Upper lobe of left lung (tissue), 6 donors: ENCODE data around the gene AMZ1. TPM values are rescaled to one million over a fixed set of nuclear protein-coding genes. Genes with fewer than 3 reads are reported as not detected.

Source experiments
- ATAC-seq, 2 donors: fragments of 200-7000 bp; cut with Tn5 transposase; one replicate each; pipeline ENCODE4 v1.9.1; 2022; ENCODE audit warnings: mild to moderate bottlenecking in 2 of 2, moderate library complexity in 2 of 2; ENCODE audit not compliant: low FRiP score in 2 of 2
- DNase-seq, 2 donors: peaks; one replicate each; pipeline ENCODE4 v3.0.0-alpha.2; 2019 to 2020
- H3K27ac ChIP-seq, 4 donors: fragments of 200-600 bp; sonication (generic); one replicate each; pipeline ENCODE4 v1.5.1; 2016 to 2019
- H3K27me3 ChIP-seq, 4 donors: fragments of 200-600 bp; sonication (generic); one replicate each; pipeline ENCODE4 v1.5.1; 2017 to 2019
- H3K36me3 ChIP-seq, 4 donors: fragments of 200-600 bp; sonication (generic); one replicate each; pipeline ENCODE4 v1.5.1; 2016 to 2019
- H3K4me1 ChIP-seq, 4 donors: fragments of 200-600 bp; sonication (generic); one replicate each; pipeline ENCODE4 v1.5.1; 2018 to 2019
- H3K4me3 ChIP-seq, 4 donors: fragments of 200-600 bp; sonication (generic); one replicate each; pipeline ENCODE4 v1.5.1; 2017 to 2019; ENCODE audit warnings: mild to moderate bottlenecking in 2 of 4, moderate library complexity in 1 of 4
- H3K9me3 ChIP-seq, 4 donors: fragments of 200-600 bp; sonication (generic); one replicate each; pipeline ENCODE4 v1.5.1; 2018 to 2019
- EP300 ChIP-seq, 4 donors: sonication (generic); formaldehyde crosslinking; IDR thresholded peaks; one replicate each; pipeline ENCODE4 v1.5.1; 2017; ENCODE audit warnings: antibody characterized with exemption in 4 of 4, control low read depth in 2 of 4
- POLR2A ChIP-seq, 4 donors: fragments of 450-650 bp; IDR thresholded peaks; one replicate each; pipeline ENCODE4 v1.5.1; 2016 to 2017; ENCODE audit warnings: antibody characterized with exemption in 4 of 4, mild to moderate bottlenecking in 2 of 4
- POLR2AphosphoS5 ChIP-seq, 2 donors: sonication (generic); formaldehyde crosslinking; IDR thresholded peaks; one replicate each; pipeline ENCODE4 v1.5.1; 2017; ENCODE audit warnings: antibody characterized with exemption in 2 of 2
- WGBS, 2 donors: methylation state at CpG; one replicate each; pipeline ENCODE4 v1.1.5; 2017 to 2018; 5-methylcytosine and 5-hydroxymethylcytosine counted together
- total RNA-seq, 6 donors: library from RNA; depleted of rRNA in 4 of 6; stranded (reverse); fragments of >200 nt in 4 of 6; gene quantifications; one replicate each; pipeline versions ENCODE4 v1.1.0 to v1.2.1, GENCODE V29; 2016 to 2021
- TF ChIP-seq, protein P1 (sequence below), 6 experiments: fragments of 450-650 bp in 4 of 6; fragments of 200-600 bp in 2 of 6; sonication (generic) in 2 of 6; IDR thresholded peaks; one replicate each; pipeline ENCODE4 v1.5.1; 2016 to 2019; ENCODE audit warnings: antibody characterized with exemption in 6 of 6
- donor health status: DM: no; HTN: no; CAD: no; lungs with moderate emphysema.
- donor health status: DM: no; HTN: yes; CAD: no; lungs with severe emphysema.

The AMZ1 gene
- total RNA-seq, 6 donors from 2014 or later, result 0.30 to 16.6 (median 5.3) TPM

DNA sequence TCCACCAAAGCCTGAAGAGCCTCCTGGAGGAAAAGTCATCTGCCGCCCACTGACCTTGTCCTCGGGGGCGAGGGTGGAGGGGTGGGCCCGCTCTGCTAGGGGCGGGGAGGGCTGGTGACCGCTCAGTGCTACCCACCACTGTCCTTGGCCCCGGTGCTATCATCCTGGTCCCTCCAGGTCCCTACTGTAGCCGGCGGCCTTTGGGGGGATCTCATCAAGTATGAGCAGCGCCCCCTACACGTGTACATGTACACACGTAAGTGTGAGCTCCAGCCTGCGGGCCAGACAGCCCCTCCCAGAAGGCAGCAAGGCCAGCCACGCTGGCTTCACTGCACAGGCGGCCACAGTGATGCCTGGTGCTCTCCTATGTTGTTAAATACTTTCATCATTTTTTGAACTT, 36.7 kb upstream of the AMZ1 start:
- 73 to 90% methylated on average over 9 to 15 of the region's 15 CpGs for whole genome bisulfite sequencing, 2 donors
- Histone ChIP-seq H3K4me3 (no peak overlapping the region), H3K9me3 (no peaks in the 10 kb centered on the region), H3K27me3 (no peaks in the 10 kb centered on the region), H3K36me3 (peaks cover 0 to 66% (median 38%) of the 10 kb centered on the region in 4 donors), H3K27ac (no peak overlapping the region), H3K4me1 (no peaks in the 10 kb centered on the region)
- TF ChIP-seq, protein P1, sequence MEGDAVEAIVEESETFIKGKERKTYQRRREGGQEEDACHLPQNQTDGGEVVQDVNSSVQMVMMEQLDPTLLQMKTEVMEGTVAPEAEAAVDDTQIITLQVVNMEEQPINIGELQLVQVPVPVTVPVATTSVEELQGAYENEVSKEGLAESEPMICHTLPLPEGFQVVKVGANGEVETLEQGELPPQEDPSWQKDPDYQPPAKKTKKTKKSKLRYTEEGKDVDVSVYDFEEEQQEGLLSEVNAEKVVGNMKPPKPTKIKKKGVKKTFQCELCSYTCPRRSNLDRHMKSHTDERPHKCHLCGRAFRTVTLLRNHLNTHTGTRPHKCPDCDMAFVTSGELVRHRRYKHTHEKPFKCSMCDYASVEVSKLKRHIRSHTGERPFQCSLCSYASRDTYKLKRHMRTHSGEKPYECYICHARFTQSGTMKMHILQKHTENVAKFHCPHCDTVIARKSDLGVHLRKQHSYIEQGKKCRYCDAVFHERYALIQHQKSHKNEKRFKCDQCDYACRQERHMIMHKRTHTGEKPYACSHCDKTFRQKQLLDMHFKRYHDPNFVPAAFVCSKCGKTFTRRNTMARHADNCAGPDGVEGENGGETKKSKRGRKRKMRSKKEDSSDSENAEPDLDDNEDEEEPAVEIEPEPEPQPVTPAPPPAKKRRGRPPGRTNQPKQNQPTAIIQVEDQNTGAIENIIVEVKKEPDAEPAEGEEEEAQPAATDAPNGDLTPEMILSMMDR (IDR thresholded peaks at IDR 0.05), result no peak
- TF ChIP-seq POLR2AphosphoS5 (IDR thresholded peaks at IDR 0.05) (no peak), EP300 (IDR thresholded peaks at IDR 0.05) (no peak), POLR2A (IDR thresholded peaks at IDR 0.05) (no peak)
- DNase-seq, result peak in 1 of 2 donors; percentile 48
- no peak for ATAC-seq

DNA sequence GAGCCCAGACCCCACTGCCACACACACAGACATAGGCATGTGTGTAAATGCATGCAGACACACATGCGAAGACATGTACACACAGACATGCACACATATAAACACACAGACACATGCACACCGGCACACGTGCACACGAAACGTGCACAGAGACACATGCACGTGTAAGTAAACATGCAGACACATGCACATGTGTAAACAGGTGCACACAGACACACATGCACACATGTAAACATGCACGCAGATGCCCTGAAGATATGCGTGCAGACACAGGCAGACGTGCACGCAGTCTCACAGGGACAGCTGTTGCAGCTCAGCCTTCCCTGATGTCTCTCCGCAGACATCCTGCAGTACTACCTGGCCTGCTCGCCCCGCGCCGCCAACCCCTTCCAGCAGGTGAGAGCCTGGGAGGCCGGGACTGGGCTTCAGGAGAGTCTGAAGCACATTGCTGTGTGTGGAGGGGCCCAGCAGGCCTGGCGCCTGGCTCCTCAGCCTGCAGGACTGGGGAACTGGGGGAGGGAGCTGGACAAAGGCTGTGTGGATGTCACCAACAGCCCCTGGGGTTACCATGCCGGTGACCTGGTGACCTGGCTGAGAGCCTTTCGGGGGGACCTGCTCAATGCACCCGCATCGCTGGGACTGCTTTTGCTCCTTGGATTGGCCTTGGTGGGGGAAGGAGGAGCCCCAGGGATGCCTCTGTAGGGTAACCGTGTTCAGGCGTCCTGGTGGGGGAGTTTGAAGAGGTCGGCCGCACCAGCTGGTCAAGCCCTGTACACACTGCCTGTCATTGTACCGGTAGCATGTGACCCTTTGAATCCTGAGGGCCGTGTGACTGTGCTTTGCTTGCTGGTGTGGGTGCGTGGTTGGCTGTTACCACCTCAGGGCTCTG, 35.9 kb upstream of the AMZ1 start:
- ATAC-seq (no peak), DNase-seq (peak in 1 of 2 donors; percentile 81)
- 92 to 96% methylated on average over 9 to 28 of the region's 28 CpGs for WGBS, 2 donors
- no peak overlapping the region for H3K27ac ChIP-seq
- H3K4me1 ChIP-seq, result no peaks in the 10 kb centered on the region
- TF ChIP-seq POLR2A (IDR thresholded peaks at IDR 0.05), result no peak
- TF ChIP-seq POLR2AphosphoS5 (IDR thresholded peaks at IDR 0.05), result no peak
- no peak for TF ChIP-seq EP300 (IDR thresholded peaks at IDR 0.05)
- TF ChIP-seq, protein P1 (IDR thresholded peaks at IDR 0.05), result no peak
- no peak overlapping the region for H3K4me3 ChIP-seq
- no peaks in the 10 kb centered on the region for H3K9me3 ChIP-seq
- H3K27me3 ChIP-seq, result no peaks in the 10 kb centered on the region
- H3K36me3 ChIP-seq, result peaks cover 0 to 71% (median 38%) of the 10 kb centered on the region in 4 donors

DNA sequence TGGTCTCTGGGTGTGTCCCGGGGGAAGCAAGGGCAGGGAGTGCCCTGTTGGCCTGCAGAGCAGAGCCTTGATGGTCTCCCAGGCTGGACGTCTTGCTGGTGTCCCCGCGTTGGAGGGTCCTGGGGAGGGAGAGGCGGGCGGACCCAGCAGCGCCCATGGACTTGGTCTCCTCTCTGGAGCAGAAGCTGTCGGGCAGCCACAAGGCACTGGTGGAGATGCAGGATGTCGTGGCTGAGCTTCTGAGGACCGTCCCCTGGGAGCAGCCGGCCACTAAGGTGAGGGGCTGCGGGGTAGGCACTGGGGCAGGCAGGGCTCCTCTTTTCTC, 35.3 kb upstream of the AMZ1 start:
- no peak for TF ChIP-seq EP300 (IDR thresholded peaks at IDR 0.05)
- WGBS, 2 donors, result 93 to 100% methylated on average over 2 to 12 of the region's 12 CpGs

GRCh38 chr7:2654059-2654458, 33.9 kb upstream of the AMZ1 start:
- H3K4me3 ChIP-seq, result no peak overlapping the region
- no peaks in the 10 kb centered on the region for H3K27me3 ChIP-seq
- DNase-seq (no peak), ATAC-seq (no peak)
- peaks cover 0 to 74% (median 38%) of the 10 kb centered on the region in 4 donors for H3K36me3 ChIP-seq
- no peaks in the 10 kb centered on the region for H3K4me1 ChIP-seq
- H3K27ac ChIP-seq, result no peak overlapping the region
- TF ChIP-seq POLR2AphosphoS5 (IDR thresholded peaks at IDR 0.05), result no peak
- TF ChIP-seq EP300 (IDR thresholded peaks at IDR 0.05), result no peak
- TF ChIP-seq POLR2A (IDR thresholded peaks at IDR 0.05), result no peak
- TF ChIP-seq, protein P1 (IDR thresholded peaks at IDR 0.05), result no peak
- 63 to 68% methylated on average over 5 of the region's 5 CpGs for WGBS, 2 donors
- no peaks in the 10 kb centered on the region for H3K9me3 ChIP-seq

More for the DNA sequence above, 35.3 kb upstream of the AMZ1 start:
- H3K27ac ChIP-seq, result no peak overlapping the region
- H3K9me3 ChIP-seq, result no peaks in the 10 kb centered on the region
- H3K36me3 ChIP-seq, result peaks cover 0 to 70% (median 33%) of the 10 kb centered on the region in 4 donors
- H3K4me1 ChIP-seq, result no peaks in the 10 kb centered on the region
- peak in 1 of 2 donors; percentile 72 for DNase-seq
- no peak for ATAC-seq
- H3K4me3 ChIP-seq, result no peak overlapping the region
- no peaks in the 10 kb centered on the region for H3K27me3 ChIP-seq

GRCh38 chr7:2655870-2656614, 32.0 kb upstream of the AMZ1 start:
- TF ChIP-seq, protein P1 (IDR thresholded peaks at IDR 0.05), result no peak
- TF ChIP-seq POLR2A (IDR thresholded peaks at IDR 0.05) (no peak), EP300 (IDR thresholded peaks at IDR 0.05) (no peak), POLR2AphosphoS5 (IDR thresholded peaks at IDR 0.05) (no peak)
- H3K4me3 ChIP-seq, result no peak overlapping the region
- peaks cover 0 to 56% (median 36%) of the 10 kb centered on the region in 4 donors for H3K36me3 ChIP-seq
- H3K9me3 ChIP-seq, result no peaks in the 10 kb centered on the region
- 96 to 98% methylated on average over 20 to 22 of the region's 29 CpGs for WGBS, 2 donors
- H3K4me1 ChIP-seq, result no peaks in the 10 kb centered on the region
- DNase-seq (peak in 1 of 2 donors; percentile 69), ATAC-seq (no peak)
- H3K27ac ChIP-seq, result no peak overlapping the region
- no peaks in the 10 kb centered on the region for H3K27me3 ChIP-seq
